GM12878 (cell line): ENCODE results near the gene CAPN9.

ENCODE experiments used
- EZH2 ChIP-seq: IDR thresholded peaks from 2 replicates; pipeline ENCODE4 v1.6.1; 2012; ENCODE audit warnings: low read depth, mild to moderate bottlenecking, control low read depth, inconsistent platforms, low read length, borderline replicate concordance; ENCODE audit not compliant: control insufficient read depth
- HCFC1 ChIP-seq: fragments of 150-350 bp; IDR thresholded peaks from 2 replicates; pipeline ENCODE4 v1.6.1; 2014; ENCODE audit warnings: low read length
- HDGF ChIP-seq: fragments of 450-650 bp; IDR thresholded peaks from 2 replicates; pipeline ENCODE4 v1.6.1; 2016; ENCODE audit warnings: antibody characterized with exemption
- RAD21 ChIP-seq: IDR thresholded peaks from 2 replicates; pipeline ENCODE4 v1.6.1; 2011; ENCODE audit warnings: mild to moderate bottlenecking, low read depth, low read length, moderate library complexity; ENCODE audit not compliant: insufficient read depth
- TAF1 ChIP-seq: IDR thresholded peaks from 2 replicates; pipeline ENCODE4 v1.6.1; 2011; ENCODE audit warnings: mild to moderate bottlenecking, low read depth, low read length, borderline replicate concordance
- TF ChIP-seq, protein P1 (sequence below): IDR thresholded peaks from 2 replicates; pipeline ENCODE4 v1.6.1; 2011; ENCODE audit warnings: low read depth, low read length, improper control_type of control experiment, borderline replicate concordance
- TF ChIP-seq, protein P2 (sequence below), 3 experiments: IDR thresholded peaks in 2 of 3; conservative IDR thresholded peaks in 1 of 3; 2 replicates each; pipeline ENCODE4 v1.5.1; 2011; ENCODE audit warnings: low read depth in 3 of 3, low read length in 3 of 3, mild to moderate bottlenecking in 3 of 3, control low read depth in 2 of 3, moderate library complexity in 2 of 3, inconsistent platforms in 1 of 3, mixed read lengths in 1 of 3; ENCODE audit not compliant: control insufficient read depth in 2 of 3, insufficient read depth in 1 of 3; ENCODE audit errors: extremely low read depth in 1 of 3
- TF ChIP-seq, protein P3 (sequence below): fragments of 450-650 bp; IDR thresholded peaks from 2 replicates; pipeline ENCODE4 v1.6.1; 2017; ENCODE audit warnings: borderline replicate concordance

DNA sequence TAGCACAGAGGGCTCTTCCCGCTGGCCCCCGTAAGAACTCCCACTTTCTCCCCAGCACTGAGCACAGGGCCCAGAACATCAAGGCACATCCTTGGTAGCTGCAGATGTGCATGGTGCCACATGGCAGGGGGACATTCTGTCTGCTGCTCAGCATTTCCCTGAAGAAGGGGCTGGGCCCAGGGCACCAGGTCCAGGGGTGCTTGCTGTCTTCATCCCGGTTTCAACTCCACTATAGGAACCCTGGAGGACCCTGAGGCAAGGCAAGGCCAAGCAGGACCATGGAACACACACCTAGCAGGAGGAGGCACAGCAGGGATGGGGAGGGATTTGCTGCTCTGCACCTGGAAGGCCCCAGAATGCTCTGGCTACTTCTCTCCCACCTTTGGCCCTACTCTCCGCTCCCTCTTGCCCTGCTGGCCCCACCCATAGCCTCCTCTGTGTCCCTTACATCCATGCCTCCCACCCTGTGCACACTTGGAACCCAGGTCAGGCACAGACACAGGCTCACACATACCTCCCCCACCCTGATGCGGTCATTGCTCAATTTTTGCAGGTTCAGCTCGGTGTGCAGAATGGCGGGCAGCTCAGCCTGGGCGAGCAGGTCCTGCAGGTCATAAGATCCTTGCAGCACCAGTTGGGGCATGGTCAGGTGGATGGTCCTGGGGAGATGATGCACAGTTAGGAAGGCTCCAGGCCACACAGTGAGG, 43.4 kb upstream of the CAPN9 start:
- TF ChIP-seq, protein P1, sequence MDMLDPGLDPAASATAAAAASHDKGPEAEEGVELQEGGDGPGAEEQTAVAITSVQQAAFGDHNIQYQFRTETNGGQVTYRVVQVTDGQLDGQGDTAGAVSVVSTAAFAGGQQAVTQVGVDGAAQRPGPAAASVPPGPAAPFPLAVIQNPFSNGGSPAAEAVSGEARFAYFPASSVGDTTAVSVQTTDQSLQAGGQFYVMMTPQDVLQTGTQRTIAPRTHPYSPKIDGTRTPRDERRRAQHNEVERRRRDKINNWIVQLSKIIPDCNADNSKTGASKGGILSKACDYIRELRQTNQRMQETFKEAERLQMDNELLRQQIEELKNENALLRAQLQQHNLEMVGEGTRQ: no peak
- TF ChIP-seq HCFC1 (no peak), HDGF (no peak), EZH2 (no peak), TAF1 (no peak), RAD21 (no peak)
- TF ChIP-seq, protein P2, sequence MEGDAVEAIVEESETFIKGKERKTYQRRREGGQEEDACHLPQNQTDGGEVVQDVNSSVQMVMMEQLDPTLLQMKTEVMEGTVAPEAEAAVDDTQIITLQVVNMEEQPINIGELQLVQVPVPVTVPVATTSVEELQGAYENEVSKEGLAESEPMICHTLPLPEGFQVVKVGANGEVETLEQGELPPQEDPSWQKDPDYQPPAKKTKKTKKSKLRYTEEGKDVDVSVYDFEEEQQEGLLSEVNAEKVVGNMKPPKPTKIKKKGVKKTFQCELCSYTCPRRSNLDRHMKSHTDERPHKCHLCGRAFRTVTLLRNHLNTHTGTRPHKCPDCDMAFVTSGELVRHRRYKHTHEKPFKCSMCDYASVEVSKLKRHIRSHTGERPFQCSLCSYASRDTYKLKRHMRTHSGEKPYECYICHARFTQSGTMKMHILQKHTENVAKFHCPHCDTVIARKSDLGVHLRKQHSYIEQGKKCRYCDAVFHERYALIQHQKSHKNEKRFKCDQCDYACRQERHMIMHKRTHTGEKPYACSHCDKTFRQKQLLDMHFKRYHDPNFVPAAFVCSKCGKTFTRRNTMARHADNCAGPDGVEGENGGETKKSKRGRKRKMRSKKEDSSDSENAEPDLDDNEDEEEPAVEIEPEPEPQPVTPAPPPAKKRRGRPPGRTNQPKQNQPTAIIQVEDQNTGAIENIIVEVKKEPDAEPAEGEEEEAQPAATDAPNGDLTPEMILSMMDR (IDR thresholded peaks at IDR 0.05 in 2 of 3, conservative IDR thresholded peaks at IDR 0.05 in 1 of 3; ENCODE audit: control insufficient read depth in 2 of 3, extremely low read depth in 1 of 3, insufficient read depth in 1 of 3, low read depth in 3 of 3, low read length in 3 of 3): no peak
- TF ChIP-seq, protein P3, sequence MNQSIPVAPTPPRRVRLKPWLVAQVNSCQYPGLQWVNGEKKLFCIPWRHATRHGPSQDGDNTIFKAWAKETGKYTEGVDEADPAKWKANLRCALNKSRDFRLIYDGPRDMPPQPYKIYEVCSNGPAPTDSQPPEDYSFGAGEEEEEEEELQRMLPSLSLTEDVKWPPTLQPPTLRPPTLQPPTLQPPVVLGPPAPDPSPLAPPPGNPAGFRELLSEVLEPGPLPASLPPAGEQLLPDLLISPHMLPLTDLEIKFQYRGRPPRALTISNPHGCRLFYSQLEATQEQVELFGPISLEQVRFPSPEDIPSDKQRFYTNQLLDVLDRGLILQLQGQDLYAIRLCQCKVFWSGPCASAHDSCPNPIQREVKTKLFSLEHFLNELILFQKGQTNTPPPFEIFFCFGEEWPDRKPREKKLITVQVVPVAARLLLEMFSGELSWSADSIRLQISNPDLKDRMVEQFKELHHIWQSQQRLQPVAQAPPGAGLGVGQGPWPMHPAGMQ: no peak
